Pancreas (tissue), 10 donors: ENCODE data around the gene SH3RF3. TPM values are rescaled to one million over a fixed set of nuclear protein-coding genes. Genes with fewer than 3 reads are reported as not detected.

Source experiments
- ATAC-seq, 4 donors: fragments of 200-7000 bp; cut with Tn5 transposase; one replicate each; pipeline versions ENCODE4 v1.8.0 to v1.9.1; 2020; ENCODE audit warnings: mild to moderate bottlenecking in 4 of 4, moderate library complexity in 4 of 4
- DNase-seq, 6 donors: peaks; one replicate each; pipeline ENCODE4 v3.0.0-alpha.2; 2020
- FAIRE-seq: peaks from 2 replicates; lab custom pipeline; 2012; peaks lifted over from hg19 to GRCh38; lab: Jason Lieb, UNC
- H3K27ac ChIP-seq, 4 donors: fragments of 200-600 bp; sonication (generic); 1 replicate in 3 of 4; 2 replicates in 1 of 4; pipeline versions ENCODE4 v1.5.0 to v1.8.0; 2020
- H3K27me3 ChIP-seq, 4 donors: fragments of 200-600 bp; one replicate each; pipeline ENCODE4 v1.8.0; 2021
- H3K36me3 ChIP-seq, 3 donors: fragments of 200-600 bp; sonication (generic) in 1 of 3; one replicate each; pipeline versions ENCODE4 v1.5.0 to v1.8.0; 2020 to 2021
- H3K4me1 ChIP-seq, 3 donors: fragments of 200-600 bp; one replicate each; pipeline ENCODE4 v1.8.0; 2021
- H3K4me3 ChIP-seq, 4 donors: fragments of 200-600 bp; sonication (generic) in 2 of 4; one replicate each; pipeline versions ENCODE4 v1.5.0 to v1.8.0; 2020 to 2021
- H3K9me3 ChIP-seq, 4 donors: fragments of 200-600 bp; one replicate each; pipeline ENCODE4 v1.8.0; 2021
- CTCF ChIP-seq, 4 donors: fragments of 200-600 bp; sonication (generic) in 3 of 4; IDR thresholded peaks; one replicate each; pipeline versions ENCODE4 v1.5.0 to v1.8.0; 2021; ENCODE audit warnings: antibody characterized with exemption in 4 of 4
- WGBS, 2 donors: extraction: QIAGEN DNeasy Blood & Tissue Kit; methylation state at CpG; one replicate each; pipeline ENCODE4 v1.1.7; 2013; 5-methylcytosine and 5-hydroxymethylcytosine counted together
- intact Hi-C, 3 donors: fragments of 100-400 bp; cut with DNase I; formaldehyde crosslinking; loops; one replicate each; pipeline versions ENCODE4 v1.11.1 to v1.14.2; 2022
- polyA plus RNA-seq, 2 donors: library from polyadenylated mRNA; stranded (reverse); fragments of 200-250 nt; gene quantifications; one replicate each; pipeline ENCODE4 v1.2.3, GENCODE V29; 2013
- total RNA-seq, 6 donors: library from RNA; stranded (reverse); fragmentation: NEBNext Ultra II Directional in 4 of 6; extraction: Animal tissue kit (Norgen Biotek cat#: 25700) in 4 of 6; gene quantifications; one replicate each; pipeline versions ENCODE4 v1.2.1 to v1.2.4, GENCODE V29; 2021 to 2023
- donor health status: healthy with polysubstance abuse.
- donor health status: DM: no; HTN: no; CAD: no; lungs with moderate emphysema.
- donor health status: DM: no; HTN: no; CAD: no.
- donor health status: control.
- donor health status: control.
- donor health status: Bipolar disorder and iron deficiency.
- donor health status: DM: yes; HTN: yes; CAD: no.
- donor health status: DM: no; HTN: no; CAD: no.
- donor health status: DM: no; HTN: no; CAD: no.
- donor health status: DM: yes; HTN: yes; CAD: no.

SH3RF3 gene
- total and polyA plus RNA-seq, 8 donors: 1.1 to 3.5 (median 1.8) TPM

DNA sequence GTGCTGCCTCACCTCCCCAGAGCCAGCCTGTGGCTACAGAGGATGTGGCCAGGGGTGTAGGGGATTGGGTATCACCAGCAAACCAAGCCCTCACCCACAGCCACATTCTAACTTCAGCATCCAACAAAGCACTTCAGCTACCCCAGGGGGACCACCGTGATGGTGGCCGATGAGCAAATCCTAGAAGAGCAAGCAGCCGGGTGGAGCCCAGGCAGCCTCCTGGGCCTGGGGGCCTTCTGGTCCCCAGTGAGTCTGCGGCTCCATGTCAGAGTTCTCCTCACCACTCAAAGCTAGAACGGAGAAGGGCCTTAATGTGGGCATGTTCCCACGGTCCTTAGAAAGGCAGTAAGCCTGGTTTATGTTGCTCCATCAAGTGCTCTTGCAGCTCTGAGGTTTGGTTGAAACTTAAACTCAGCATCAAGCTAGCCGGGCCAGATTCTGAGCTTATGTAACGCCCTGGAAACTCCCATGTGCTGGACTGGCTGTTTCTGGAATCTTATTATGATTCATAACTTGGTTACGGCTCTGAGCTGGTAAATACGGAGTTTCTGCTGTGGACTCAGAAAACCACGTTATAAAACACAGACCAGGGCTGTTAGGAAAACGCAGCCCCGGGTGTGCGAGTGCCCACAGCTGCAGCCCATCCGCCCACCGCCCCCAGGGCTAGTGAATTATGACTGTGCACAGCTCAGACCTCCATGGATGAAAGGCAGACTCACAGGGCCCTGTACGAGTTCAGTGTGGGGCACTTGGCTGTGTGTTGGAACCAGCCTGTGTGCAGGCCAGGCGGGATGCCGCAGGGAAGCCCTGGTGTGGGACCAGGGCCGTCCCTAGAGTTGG is 385.0 kb downstream of the SH3RF3 start:
- intact Hi-C loops: loop anchor here in 1 of 3 donors (5.0 kb wide), 1 partner anchor 387 kb away; the partner anchor contains the start of gene SH3RF3

GRCh38 chr2:109514857-109515256 is 385.9 kb downstream of the SH3RF3 start:
- no peak for DNase-seq
- no peak overlapping the region for H3K4me3 ChIP-seq
- no peaks in the 10 kb centered on the region for H3K36me3 ChIP-seq
- FAIRE-seq: no peak
- 81 to 94% methylated on average over 5 of the region's 5 CpGs for WGBS, 2 donors
- ATAC-seq: no peak
- intact Hi-C loops: loop anchor here in 1 of 3 donors (5.0 kb wide), 1 partner anchor 388 kb away; the partner anchor contains the start of gene SH3RF3
- H3K4me1 ChIP-seq: no peaks in the 10 kb centered on the region
- no peak for TF ChIP-seq CTCF (IDR thresholded peaks at IDR 0.05)
- H3K27me3 ChIP-seq: no peaks in the 10 kb centered on the region
- H3K9me3 ChIP-seq: no peaks in the 10 kb centered on the region
- H3K27ac ChIP-seq: no peak overlapping the region

More for the DNA sequence above, 385.0 kb downstream of the SH3RF3 start:
- FAIRE-seq (peak; percentile 64), ATAC-seq (peak in 3 of 4 donors; percentile 52 to 65 (median 65)), DNase-seq (peak in 1 of 6 donors; percentile 13)
- no peak for TF ChIP-seq CTCF (IDR thresholded peaks at IDR 0.05)
- H3K27me3 ChIP-seq: no peaks in the 10 kb centered on the region
- no peaks in the 10 kb centered on the region for H3K9me3 ChIP-seq
- no peaks in the 10 kb centered on the region for H3K4me1 ChIP-seq
- H3K27ac ChIP-seq: peak overlapping the region in 3 of 4 donors; percentile 16 to 37 (median 36)
- WGBS, 2 donors: 52 to 60% methylated on average over 20 of the region's 20 CpGs
- no peaks in the 10 kb centered on the region for H3K36me3 ChIP-seq
- H3K4me3 ChIP-seq: no peak overlapping the region

GRCh38 chr2:109516445-109517117 is 387.6 kb downstream of the SH3RF3 start:
- H3K36me3 ChIP-seq: no peaks in the 10 kb centered on the region
- DNase-seq (peak in 3 of 6 donors; percentile 33 to 80 (median 45)), FAIRE-seq (no peak), ATAC-seq (peak; percentile 60 to 80 (median 64))
- no peaks in the 10 kb centered on the region for H3K9me3 ChIP-seq
- WGBS, 2 donors: 45 to 46% methylated on average over 20 of the region's 20 CpGs
- TF ChIP-seq CTCF (IDR thresholded peaks at IDR 0.05): peak in 2 of 4 donors; percentile 15 to 37
- intact Hi-C loops: no loop called here
- H3K27ac ChIP-seq: no peak overlapping the region
- H3K4me1 ChIP-seq: no peaks in the 10 kb centered on the region
- H3K27me3 ChIP-seq: no peaks in the 10 kb centered on the region
- H3K4me3 ChIP-seq: no peak overlapping the region

- Histone ChIP-seq H3K4me3 (no peak overlapping the region), H3K4me1 (no peaks in the 10 kb centered on the region), H3K9me3 (no peaks in the 10 kb centered on the region), H3K27me3 (no peaks in the 10 kb centered on the region), H3K36me3 (no peaks in the 10 kb centered on the region), H3K27ac (no peak overlapping the region)
- DNase-seq (no peak), FAIRE-seq (no peak), ATAC-seq (no peak)
- intact Hi-C loops: no loop called here
- no peak for TF ChIP-seq CTCF (IDR thresholded peaks at IDR 0.05)
- WGBS, 2 donors: 75 to 83% methylated on average over 25 to 26 of the region's 26 CpGs
These were observed 388.3 kb downstream of the SH3RF3 start for GRCh38 chr2:109517118-109517889.
